HG03460 (cell line): ENCODE results near the gene LRRC59.

Experiments used
- ATAC-seq: cut with Tn5 transposase; IDR thresholded peaks from one replicate; pipeline ENCODE4 v1.9.1; 2021; ENCODE audit not compliant: unreplicated experiment

The LRRC59 gene

DNA sequence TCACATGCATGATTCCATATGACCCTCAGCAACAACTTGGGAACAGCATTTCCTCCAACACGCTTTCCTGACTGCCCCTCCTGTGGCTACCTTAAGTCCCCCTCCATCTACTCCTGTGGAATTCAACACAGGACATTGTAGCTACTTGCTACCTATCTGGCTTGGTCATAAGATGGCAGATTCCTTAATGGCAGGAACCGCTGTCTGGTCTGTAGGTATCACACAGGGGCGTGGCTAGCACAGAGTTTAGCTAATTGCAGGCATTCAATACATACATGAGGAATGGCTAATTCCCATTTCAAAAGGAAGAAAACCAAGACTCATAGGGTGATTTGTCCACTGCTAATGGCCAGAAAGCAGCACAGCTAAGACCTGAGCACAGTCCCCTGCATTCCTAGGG, 8.6 kb downstream of the LRRC59 start:
- no peak for ATAC-seq

GRCh38 chr17:50386510-50386909, 10.8 kb downstream of the LRRC59 start:
- no peak for ATAC-seq

DNA sequence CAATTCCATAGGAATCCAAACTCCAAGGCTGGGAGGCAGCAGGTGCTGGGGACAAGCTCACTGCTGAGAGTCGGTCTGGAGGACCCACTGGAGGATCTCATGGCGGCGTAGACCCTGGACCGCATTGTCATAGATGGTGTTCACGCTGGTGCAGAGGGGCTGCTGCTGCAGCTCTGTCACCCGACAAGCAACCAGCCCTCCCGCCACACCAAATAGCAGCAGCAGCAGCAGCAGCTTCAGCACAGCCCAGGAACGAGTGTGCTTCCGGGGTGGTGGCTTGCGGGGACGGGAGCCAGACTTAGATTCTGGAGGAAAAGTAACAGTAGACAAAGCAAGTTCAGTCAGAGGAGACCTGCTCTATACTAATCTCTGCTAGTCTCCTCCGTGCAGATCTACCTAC, 14.4 kb downstream of the LRRC59 start:
- no peak for ATAC-seq

- ATAC-seq = no peak
These were observed 15.4 kb downstream of the LRRC59 start for GRCh38 chr17:50381920-50382319.

- no peak for ATAC-seq
These were observed 16.0 kb downstream of the LRRC59 start for GRCh38 chr17:50381260-50381815.

DNA sequence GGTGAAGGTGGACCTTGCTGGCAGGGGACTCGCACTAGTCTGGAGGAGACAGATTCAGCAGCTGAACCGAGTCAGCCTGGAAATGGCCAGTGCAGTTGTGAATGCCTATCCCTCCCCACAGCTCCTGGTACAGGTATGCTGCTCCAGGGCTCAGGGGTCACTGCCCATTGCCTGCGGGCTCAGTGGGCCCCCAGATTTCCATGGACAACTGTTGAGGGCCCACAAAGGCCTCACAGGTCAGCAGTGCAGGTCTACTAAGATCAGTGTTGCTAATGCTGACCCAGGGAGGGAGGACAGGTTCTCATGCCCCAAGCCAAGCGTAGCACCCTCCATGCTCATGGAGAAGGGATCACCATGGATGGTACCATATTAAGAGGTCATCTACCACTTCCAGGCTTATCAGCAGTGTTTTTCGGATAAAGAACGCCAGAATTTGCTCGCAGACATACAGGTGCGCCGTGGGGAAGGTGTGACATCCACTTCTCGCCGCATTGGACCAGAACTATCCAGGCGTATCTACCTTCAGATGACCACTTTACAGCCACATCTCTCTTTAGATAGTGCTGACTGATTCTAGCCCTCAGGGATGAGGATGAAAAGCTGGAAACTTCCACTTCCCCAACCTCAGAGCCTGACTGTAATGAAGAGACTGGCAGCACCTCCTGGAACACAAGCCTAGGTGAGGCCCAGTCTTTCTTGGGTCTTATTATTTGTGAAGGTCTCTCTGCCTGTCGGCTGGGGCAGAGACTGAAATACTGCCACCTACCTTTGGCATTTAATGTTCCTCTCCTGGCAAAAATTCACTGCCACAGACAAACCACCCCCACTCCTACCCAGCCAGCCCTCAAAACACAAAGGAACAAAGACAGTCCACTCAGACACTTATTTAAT, 16.7 kb downstream of the LRRC59 start:
- no peak for ATAC-seq

DNA sequence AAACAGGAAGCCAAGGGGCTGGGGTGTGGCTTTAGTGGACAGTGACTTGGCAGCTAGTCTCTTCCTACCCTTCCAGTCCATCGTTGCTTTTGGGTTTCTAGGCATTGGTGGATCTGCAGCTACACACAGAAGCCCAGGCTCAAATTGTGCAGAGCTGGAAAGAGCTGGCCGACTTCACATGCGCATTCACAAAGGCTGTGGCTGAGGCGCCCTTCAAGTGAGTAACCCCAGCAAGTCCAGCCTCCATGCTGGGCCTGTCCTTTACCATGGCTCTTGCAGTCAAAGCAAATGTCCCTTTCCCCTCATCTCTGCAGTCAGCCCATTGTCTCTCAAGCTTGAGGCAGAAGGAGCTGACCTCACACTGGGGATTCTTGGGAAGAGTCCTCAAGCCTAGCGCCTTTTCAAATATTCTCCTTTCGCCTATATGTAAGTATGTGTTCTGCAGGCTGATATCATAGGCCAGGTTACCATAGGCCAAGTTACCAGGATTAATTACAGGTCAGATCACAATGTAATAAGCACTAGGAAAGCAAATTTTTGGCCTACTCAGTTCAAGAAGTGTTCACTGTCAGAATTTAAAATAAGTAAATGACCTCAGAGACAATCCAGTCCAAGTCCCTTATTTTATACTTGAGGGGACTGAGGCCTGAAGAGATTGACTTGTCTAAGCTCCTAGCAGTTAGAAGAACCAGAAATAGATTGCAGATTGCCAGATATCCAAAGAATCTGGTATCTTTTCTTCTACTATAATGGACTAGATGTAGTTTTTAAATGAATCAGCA, 17.8 kb downstream of the LRRC59 start:
- no peak for ATAC-seq

- no peak for ATAC-seq
These were observed 21.3 kb downstream of the LRRC59 start for GRCh38 chr17:50375858-50376538.

DNA sequence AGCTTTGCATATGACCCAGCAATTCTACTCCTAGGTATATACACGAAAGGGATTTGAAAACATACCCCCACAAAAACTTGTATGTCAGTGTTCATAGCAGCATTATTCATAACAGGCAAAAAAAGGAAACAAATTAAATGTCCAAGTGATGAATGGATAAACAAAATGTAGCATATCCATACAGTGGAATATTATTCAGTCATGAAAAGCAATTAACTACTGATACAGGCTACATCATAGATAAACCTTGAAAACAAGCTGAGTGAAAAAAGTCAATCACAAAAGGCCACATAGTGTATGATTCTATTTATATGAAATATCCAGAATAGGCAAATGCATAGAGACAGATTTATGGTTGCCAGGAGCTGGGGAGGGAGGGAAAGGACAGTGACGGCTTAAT, 23.6 kb downstream of the LRRC59 start:
- ATAC-seq = no peak

DNA sequence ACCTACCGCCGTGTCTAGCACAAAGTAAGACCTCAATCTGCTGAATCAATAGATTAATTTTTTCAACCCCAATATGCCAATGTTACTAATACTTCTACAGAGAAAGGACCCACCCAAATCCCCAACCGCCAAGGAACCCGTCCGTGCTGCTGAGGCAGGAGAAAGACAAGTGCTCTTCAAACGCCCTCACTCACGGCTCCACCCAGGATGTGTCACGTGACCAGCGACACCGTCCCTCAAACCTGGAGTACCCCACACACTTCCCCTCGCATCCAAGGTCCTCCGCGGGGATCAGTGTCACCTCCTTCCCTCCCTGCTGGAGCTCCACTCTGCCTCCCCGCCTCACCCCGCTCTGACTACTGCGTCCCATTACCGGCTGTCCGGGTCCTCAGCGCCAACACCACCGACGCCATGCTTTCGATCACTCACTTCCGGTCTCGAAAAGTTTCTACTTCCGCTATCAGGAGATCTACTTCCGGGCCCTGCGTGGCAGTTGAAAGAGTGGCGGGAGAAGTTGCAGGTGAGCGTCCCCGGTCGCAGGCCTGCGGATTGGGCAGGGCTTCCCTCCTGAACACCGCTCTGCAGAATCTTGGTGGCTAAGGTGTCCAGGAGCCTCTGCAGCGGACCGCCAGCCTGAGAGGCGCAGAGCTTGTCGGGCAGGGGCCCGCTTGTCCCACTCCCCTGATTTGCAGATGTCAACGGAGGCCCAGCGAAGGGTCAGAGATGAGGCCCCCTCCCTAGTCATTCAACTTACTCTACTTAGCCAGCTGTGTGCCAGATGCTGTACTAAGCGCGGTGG, 24.4 kb downstream of the LRRC59 start, which contains the start of the genes EME1 and MRPL27:
Gene EME1 (plus strand): TSS at position 472 of the 799 bp plus-strand sequence. CDS start 1,980 bp downstream, outside the sequence.
Gene MRPL27 (minus strand): TSS at position 427 of the 799 bp plus-strand sequence. CDS start 14 bp downstream, at position 413.
- peak; percentile 85 for ATAC-seq

GRCh38 chr17:50372222-50372757, 25.0 kb downstream of the LRRC59 start:
- no peak for ATAC-seq

GRCh38 chr17:50371526-50371925, 25.8 kb downstream of the LRRC59 start:
- no peak for ATAC-seq

- no peak for ATAC-seq
These were observed 27.3 kb downstream of the LRRC59 start for GRCh38 chr17:50370052-50370451.

DNA sequence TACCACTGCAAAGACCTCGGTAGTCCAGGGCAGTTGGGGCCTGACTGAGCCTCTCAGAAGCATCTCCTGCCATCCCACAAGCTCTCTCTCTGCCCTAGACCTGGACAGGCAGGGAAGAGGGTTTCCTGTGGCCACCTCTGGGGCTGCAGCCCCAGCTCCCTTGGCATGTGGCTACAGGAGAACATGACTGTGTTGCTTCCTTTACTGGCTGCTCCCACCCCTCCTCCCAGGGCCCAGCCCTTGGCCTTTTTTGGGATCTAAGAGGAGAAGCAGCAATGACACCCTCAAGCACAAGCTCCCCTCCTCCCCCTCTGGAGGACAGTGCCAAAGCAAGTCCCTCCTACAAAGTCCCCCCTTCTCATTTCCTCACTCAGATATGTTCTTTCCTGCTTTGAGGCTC, 29.9 kb downstream of the LRRC59 start:
- ATAC-seq = no peak

DNA sequence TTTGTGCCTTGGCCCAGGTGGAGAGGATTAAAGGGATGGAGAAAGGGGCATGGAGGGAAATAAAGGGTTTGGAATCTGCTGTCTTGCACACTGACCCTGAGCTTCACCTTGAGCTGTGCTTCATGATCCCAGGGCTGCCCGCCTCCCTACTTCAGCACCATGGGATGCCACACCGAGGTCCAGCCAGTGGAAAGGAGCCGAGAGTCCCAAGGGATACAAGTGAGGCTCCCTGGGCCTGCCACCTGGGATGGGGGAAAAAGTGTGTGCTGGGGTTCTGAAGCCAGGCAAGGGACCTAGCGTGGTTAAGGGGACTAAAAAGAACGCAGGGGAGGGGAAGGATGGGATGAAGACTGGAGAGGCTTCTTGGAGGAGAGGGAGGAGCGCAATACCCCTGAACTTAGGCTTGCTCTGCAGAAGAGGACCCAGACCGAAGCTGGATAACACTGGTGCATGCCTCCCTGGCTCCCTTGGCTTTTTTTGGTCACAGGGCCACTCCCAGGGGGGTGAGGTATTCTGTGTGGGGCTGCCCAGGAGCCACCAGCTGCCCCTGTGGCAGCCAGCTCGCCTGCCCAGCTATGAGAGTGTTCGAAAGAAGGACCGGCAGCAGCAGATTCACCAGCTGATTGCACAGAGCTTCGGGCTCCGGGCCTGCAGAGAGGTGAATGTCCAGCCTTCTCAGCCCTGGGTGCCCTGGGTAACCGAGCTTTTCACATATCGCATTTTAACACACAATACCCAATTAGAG, 31.5 kb downstream of the LRRC59 start:
- ATAC-seq = no peak

DNA sequence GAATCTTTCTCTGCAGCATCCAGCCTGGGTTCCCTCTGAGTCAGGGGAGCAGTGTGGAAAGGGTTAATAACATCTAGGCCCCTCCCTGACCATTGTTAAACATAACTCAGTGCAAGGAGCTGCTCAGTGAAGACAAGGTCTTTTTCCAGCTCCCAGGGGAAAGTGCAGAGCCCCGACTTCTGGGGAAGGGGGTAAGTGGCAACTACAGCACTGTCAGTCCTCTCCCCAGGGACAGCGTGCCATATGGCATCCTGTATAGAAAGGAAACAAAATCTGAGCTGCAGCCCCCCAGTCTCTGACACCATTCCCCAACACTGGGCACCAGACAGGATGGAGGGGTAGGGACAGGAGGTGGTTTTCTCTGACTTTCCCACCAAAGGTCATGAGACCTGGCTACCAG, 32.2 kb downstream of the LRRC59 start:
- ATAC-seq = no peak

- ATAC-seq = no peak
These were observed 32.6 kb downstream of the LRRC59 start for GRCh38 chr17:50364715-50365114.

GRCh38 chr17:50364061-50364458, 33.3 kb downstream of the LRRC59 start:
- no peak for ATAC-seq
